ENCODE results near the gene PPP2R2C.

Gene PPP2R2C

GRCh38 chr4:6383009-6383404, 89.4 kb downstream of the PPP2R2C start:
- DNase-seq (ENCODE audit: low read depth in 2 of 2), result no peak

GRCh38 chr4:6381571-6382123, 90.8 kb downstream of the PPP2R2C start:
- no peak for DNase-seq (ENCODE audit: low read depth in 2 of 2)

- DNase-seq (ENCODE audit: low read depth in 2 of 2), result no peak
Observed at GRCh38 chr4:6380746-6381410, 91.5 kb downstream of the PPP2R2C start.

GRCh38 chr4:6379767-6380745, 92.4 kb downstream of the PPP2R2C start:
- DNase-seq (ENCODE audit: low read depth in 2 of 2), result no peak

GRCh38 chr4:6378493-6379445, 93.6 kb downstream of the PPP2R2C start:
- DNase-seq (ENCODE audit: low read depth in 2 of 2), result no peak

GRCh38 chr4:6377626-6378492, 94.6 kb downstream of the PPP2R2C start:
- no peak for DNase-seq (ENCODE audit: low read depth in 2 of 2)

- no peak for DNase-seq (ENCODE audit: low read depth in 2 of 2)
Observed at GRCh38 chr4:6375620-6376295, 96.7 kb downstream of the PPP2R2C start.

- DNase-seq (ENCODE audit: low read depth in 2 of 2), result no peak
Observed at GRCh38 chr4:6374575-6374974, 97.8 kb downstream of the PPP2R2C start.

- DNase-seq (ENCODE audit: low read depth in 2 of 2), result no peak
Observed at GRCh38 chr4:6373541-6374410, 98.6 kb downstream of the PPP2R2C start.

- no peak for DNase-seq (ENCODE audit: low read depth in 2 of 2)
Observed at GRCh38 chr4:6372649-6373525, 99.5 kb downstream of the PPP2R2C start.

GRCh38 chr4:6371812-6372211, 100.6 kb downstream of the PPP2R2C start:
- no peak for DNase-seq (ENCODE audit: low read depth in 2 of 2)

- no peak for DNase-seq (ENCODE audit: low read depth in 2 of 2)
Observed at GRCh38 chr4:6371271-6371670, 101.1 kb downstream of the PPP2R2C start.

- no peak for DNase-seq (ENCODE audit: low read depth in 2 of 2)
Observed at GRCh38 chr4:6369924-6370645, 102.3 kb downstream of the PPP2R2C start.

GRCh38 chr4:6369511-6369910, 102.9 kb downstream of the PPP2R2C start:
- no peak for DNase-seq (ENCODE audit: low read depth in 2 of 2)

GRCh38 chr4:6369035-6369434, 103.4 kb downstream of the PPP2R2C start:
- no peak for DNase-seq (ENCODE audit: low read depth in 2 of 2)

GRCh38 chr4:6368601-6369000, 103.8 kb downstream of the PPP2R2C start:
- no peak for DNase-seq (ENCODE audit: low read depth in 2 of 2)

GRCh38 chr4:6368096-6368495, 104.3 kb downstream of the PPP2R2C start:
- DNase-seq (ENCODE audit: low read depth in 2 of 2), result no peak
